Keratinocyte (primary cell): ENCODE data around the gene SORBS2. TPM values are rescaled to one million over a fixed set of nuclear protein-coding genes. Genes with fewer than 3 reads are reported as not detected.

Experiments used
- DNase-seq: peaks from one replicate; pipeline ENCODE4 v3.0.0-alpha.2; 2011; ENCODE audit warnings: low read depth, missing footprints, low spot score
- FAIRE-seq: peaks from 2 replicates; lab custom pipeline; 2011; peaks lifted over from hg19 to GRCh38; lab: Jason Lieb, UNC
- H2AFZ ChIP-seq: 2 replicates; pipeline ENCODE4 v1.6.0; 2012; ENCODE audit warnings: low read length, control low read depth, inconsistent platforms; ENCODE audit not compliant: control insufficient read depth
- H3K27ac ChIP-seq: 2 replicates; pipeline ENCODE4 v1.5.1; 2011; ENCODE audit warnings: low read length; ENCODE audit not compliant: control insufficient read depth, insufficient read depth
- H3K27me3 ChIP-seq: 3 replicates; pipeline ENCODE4 v1.6.0; 2011; ENCODE audit warnings: low read length; ENCODE audit not compliant: control insufficient read depth, insufficient read depth; ENCODE audit errors: extremely low read depth
- H3K36me3 ChIP-seq, 2 experiments: 2 replicates in 1 of 2; 3 replicates in 1 of 2; pipeline ENCODE4 v1.5.1; 2011; ENCODE audit warnings: low read length in 2 of 2, mild to moderate bottlenecking in 1 of 2; ENCODE audit not compliant: control insufficient read depth in 2 of 2, insufficient read depth in 2 of 2; ENCODE audit errors: extremely low read depth in 1 of 2
- H3K4me1 ChIP-seq: 3 replicates; pipeline ENCODE4 v1.5.1; 2011; ENCODE audit warnings: low read length; ENCODE audit not compliant: control insufficient read depth, insufficient read depth; ENCODE audit errors: extremely low read depth
- H3K4me2 ChIP-seq: 3 replicates; pipeline ENCODE4 v1.6.0; 2011; ENCODE audit warnings: low read depth, low read length; ENCODE audit not compliant: control insufficient read depth, insufficient read depth; ENCODE audit errors: extremely low read depth
- H3K4me3 ChIP-seq, 3 experiments: fragments of 200-600 bp in 1 of 3; sonication (generic) in 1 of 3; 2 replicates in 2 of 3; 3 replicates in 1 of 3; pipeline ENCODE4 v1.5.1; 2011 to 2016; ENCODE audit warnings: low read length in 3 of 3, mild to moderate bottlenecking in 3 of 3, control low read depth in 2 of 3, inconsistent platforms in 1 of 3, low read depth in 1 of 3, mixed read lengths in 1 of 3, mixed run types in 1 of 3, moderate library complexity in 1 of 3; ENCODE audit not compliant: control insufficient read depth in 2 of 3, insufficient read depth in 2 of 3; ENCODE audit errors: extremely low read depth in 1 of 3
- H3K79me2 ChIP-seq: 2 replicates; pipeline ENCODE4 v1.6.0; 2012; ENCODE audit warnings: low read length; ENCODE audit not compliant: control insufficient read depth, insufficient read depth
- H3K9ac ChIP-seq: 3 replicates; pipeline ENCODE4 v1.6.0; 2011; ENCODE audit warnings: low read length; ENCODE audit not compliant: control insufficient read depth, insufficient read depth; ENCODE audit errors: extremely low read depth
- H3K9me1 ChIP-seq: 3 replicates; pipeline ENCODE4 v1.6.0; 2011; ENCODE audit warnings: low read length; ENCODE audit not compliant: control insufficient read depth, insufficient read depth; ENCODE audit errors: extremely low read depth
- H3K9me3 ChIP-seq: 2 replicates; pipeline ENCODE4 v1.5.1; 2012; ENCODE audit warnings: low read depth, low read length; ENCODE audit not compliant: control insufficient read depth
- H4K20me1 ChIP-seq: 3 replicates; pipeline ENCODE4 v1.6.0; 2011; ENCODE audit warnings: low read length; ENCODE audit not compliant: control insufficient read depth, insufficient read depth; ENCODE audit errors: extremely low read depth
- EZH2 ChIP-seq: IDR thresholded peaks from one replicate; pipeline ENCODE4 v1.6.1; 2012; ENCODE audit warnings: inconsistent platforms, mild to moderate bottlenecking, low read length, moderate library complexity
- dilution Hi-C: fragments of 300-500 bp; cut with MboI; formaldehyde crosslinking; loops from one replicate; pipeline ENCODE4 v1.7.0; 2020; ENCODE audit warnings: low sequenced_read_pairs; ENCODE audit not compliant: extremely low pct_ligation_motif_present
- polyA plus RNA-seq, 5 experiments: library from polyadenylated mRNA; depleted of rRNA in 3 of 5; stranded (reverse) in 3 of 5; stranded (forward) in 1 of 5; unstranded in 1 of 5; fragments of >200 nt; gene quantifications; 1 replicate in 1 of 5; 2 replicates in 3 of 5; 3 replicates in 1 of 5; pipeline versions ENCODE4 v1.2.1 to v1.2.3, GENCODE V29; 2011 to 2012; ENCODE audit warnings: missing spikeins in 2 of 5, low read depth in 1 of 5, low replicate concordance in 1 of 5
- TF ChIP-seq, protein P1 (sequence below), 3 experiments: IDR thresholded peaks in 1 of 3; conservative IDR thresholded peaks in 1 of 3; optimal IDR thresholded peaks in 1 of 3; 2 replicates in 2 of 3; 3 replicates in 1 of 3; pipeline versions ENCODE3 to v1.5.1; 2011; ENCODE audit warnings: low read length in 3 of 3, mild to moderate bottlenecking in 3 of 3, moderate library complexity in 2 of 3, control low read depth in 1 of 3, inconsistent platforms in 1 of 3; ENCODE audit not compliant: insufficient read depth in 2 of 3; ENCODE audit errors: extremely low read depth in 1 of 3

The SORBS2 gene
- polyA plus RNA-seq, 1 donor (not counting 4 experiments of a cell fraction or from before 2014, with no cell fraction given): 0.14 TPM

DNA sequence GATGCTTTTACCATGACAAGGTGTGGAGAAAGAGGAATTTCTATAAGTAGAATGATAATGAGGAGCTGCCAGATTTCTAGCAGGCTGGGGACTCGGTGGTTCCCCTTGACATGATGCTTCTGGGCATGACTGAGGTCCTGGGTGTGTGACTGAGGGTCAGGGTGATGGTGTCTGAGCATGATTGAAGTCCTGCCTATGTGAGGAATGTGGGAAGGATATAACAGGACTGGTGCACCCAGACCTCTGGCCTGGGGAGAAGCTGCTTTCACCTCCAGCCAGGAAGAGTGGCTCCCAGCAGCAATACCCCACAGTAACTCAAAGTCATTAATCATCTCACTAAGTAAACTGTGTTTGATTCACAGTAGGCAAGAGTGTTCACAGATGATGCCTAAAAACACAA lies 17.4 kb downstream of the SORBS2 start:
- H3K4me2 ChIP-seq: no peak overlapping the region
- no peaks in the 10 kb centered on the region for H3K9me3 ChIP-seq
- no peaks in the 10 kb centered on the region for H3K36me3 ChIP-seq
- H3K9me1 ChIP-seq: no peaks in the 10 kb centered on the region
- H3K27ac ChIP-seq: no peak overlapping the region
- H2AFZ ChIP-seq: no peak overlapping the region
- no peak for TF ChIP-seq EZH2
- TF ChIP-seq, protein P1, sequence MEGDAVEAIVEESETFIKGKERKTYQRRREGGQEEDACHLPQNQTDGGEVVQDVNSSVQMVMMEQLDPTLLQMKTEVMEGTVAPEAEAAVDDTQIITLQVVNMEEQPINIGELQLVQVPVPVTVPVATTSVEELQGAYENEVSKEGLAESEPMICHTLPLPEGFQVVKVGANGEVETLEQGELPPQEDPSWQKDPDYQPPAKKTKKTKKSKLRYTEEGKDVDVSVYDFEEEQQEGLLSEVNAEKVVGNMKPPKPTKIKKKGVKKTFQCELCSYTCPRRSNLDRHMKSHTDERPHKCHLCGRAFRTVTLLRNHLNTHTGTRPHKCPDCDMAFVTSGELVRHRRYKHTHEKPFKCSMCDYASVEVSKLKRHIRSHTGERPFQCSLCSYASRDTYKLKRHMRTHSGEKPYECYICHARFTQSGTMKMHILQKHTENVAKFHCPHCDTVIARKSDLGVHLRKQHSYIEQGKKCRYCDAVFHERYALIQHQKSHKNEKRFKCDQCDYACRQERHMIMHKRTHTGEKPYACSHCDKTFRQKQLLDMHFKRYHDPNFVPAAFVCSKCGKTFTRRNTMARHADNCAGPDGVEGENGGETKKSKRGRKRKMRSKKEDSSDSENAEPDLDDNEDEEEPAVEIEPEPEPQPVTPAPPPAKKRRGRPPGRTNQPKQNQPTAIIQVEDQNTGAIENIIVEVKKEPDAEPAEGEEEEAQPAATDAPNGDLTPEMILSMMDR (optimal IDR thresholded peaks at IDR 0.05 in 1 of 3, IDR thresholded peaks at IDR 0.05 in 1 of 3, conservative IDR thresholded peaks at IDR 0.05 in 1 of 3; ENCODE audit: extremely low read depth in 1 of 3, insufficient read depth in 2 of 3, low read length in 3 of 3): no peak
- FAIRE-seq (no peak), DNase-seq (no peak)
- no peak overlapping the region for H3K9ac ChIP-seq
- no peaks in the 10 kb centered on the region for H3K27me3 ChIP-seq
- H3K4me3 ChIP-seq: no peak overlapping the region
- no peaks in the 10 kb centered on the region for H3K79me2 ChIP-seq
- no peaks in the 10 kb centered on the region for H4K20me1 ChIP-seq
- peaks cover 8% of the 10 kb centered on the region for H3K4me1 ChIP-seq
- dilution Hi-C loops: no loop called here

DNA sequence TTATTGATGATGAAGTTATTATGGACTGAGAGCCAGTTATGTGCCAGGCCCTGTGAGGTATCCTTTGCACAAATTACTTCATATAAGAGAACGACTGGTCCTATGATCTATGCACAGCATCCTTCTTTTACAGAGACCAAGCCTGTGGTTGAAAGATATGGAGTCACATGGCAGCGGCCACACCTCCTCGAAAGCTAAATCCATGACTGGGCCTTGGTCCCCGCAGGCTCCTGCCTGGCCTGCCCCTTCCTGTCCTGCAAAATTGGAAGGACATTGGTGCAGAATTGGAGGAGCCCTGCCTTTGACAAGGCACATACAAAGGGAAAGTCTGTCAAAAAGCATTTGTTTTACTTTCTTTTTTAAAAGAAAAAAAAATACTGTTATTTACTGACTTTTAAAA lies 18.3 kb downstream of the SORBS2 start:
- dilution Hi-C loops: no loop called here
- no peaks in the 10 kb centered on the region for H3K36me3 ChIP-seq
- FAIRE-seq (no peak), DNase-seq (no peak)
- no peaks in the 10 kb centered on the region for H3K9me1 ChIP-seq
- H3K79me2 ChIP-seq: no peaks in the 10 kb centered on the region
- H4K20me1 ChIP-seq: no peaks in the 10 kb centered on the region
- H2AFZ ChIP-seq: no peak overlapping the region
- no peaks in the 10 kb centered on the region for H3K9me3 ChIP-seq
- H3K4me2 ChIP-seq: no peak overlapping the region
- peaks cover 8% of the 10 kb centered on the region for H3K4me1 ChIP-seq
- no peaks in the 10 kb centered on the region for H3K27me3 ChIP-seq
- no peak overlapping the region for H3K4me3 ChIP-seq
- H3K27ac ChIP-seq: no peak overlapping the region
- TF ChIP-seq, protein P1 (optimal IDR thresholded peaks at IDR 0.05 in 1 of 3, IDR thresholded peaks at IDR 0.05 in 1 of 3, conservative IDR thresholded peaks at IDR 0.05 in 1 of 3; ENCODE audit: extremely low read depth in 1 of 3, insufficient read depth in 2 of 3, low read length in 3 of 3): no peak
- TF ChIP-seq EZH2: no peak
- H3K9ac ChIP-seq: no peak overlapping the region
